Activated CD4-positive, alpha-beta T cell treated with anti-CD3 and anti-CD28 coated beads, Interleukin-2, Interleukin-6, amounts not matched to agents 100 ng/mL and 50 ng/mL, durations not matched to agents 16 hours and 8 hours (primary cell): ENCODE results near the gene DMRT3.

ENCODE experiments used
- DNase-seq: peaks from one replicate; pipeline ENCODE4 v3.0.0-alpha.2; 2020

The DMRT3 gene

GRCh38 chr9:1005043-1005667 is 28.7 kb downstream of the DMRT3 start:
- peak; percentile 55 for DNase-seq

GRCh38 chr9:1007312-1007711 is 30.9 kb downstream of the DMRT3 start:
- no peak for DNase-seq

- DNase-seq: no peak
Measured at GRCh38 chr9:1008216-1008615, 31.8 kb downstream of the DMRT3 start.

GRCh38 chr9:1009101-1009707 is 32.7 kb downstream of the DMRT3 start:
- DNase-seq: peak; percentile 87

GRCh38 chr9:1013021-1013420 is 36.6 kb downstream of the DMRT3 start:
- DNase-seq: no peak

- no peak for DNase-seq
Measured at GRCh38 chr9:1014225-1014624, 37.8 kb downstream of the DMRT3 start.

GRCh38 chr9:1014640-1015039 is 38.2 kb downstream of the DMRT3 start:
- DNase-seq: no peak

- DNase-seq: peak; percentile 18
Measured at GRCh38 chr9:1018121-1018520, 41.7 kb downstream of the DMRT3 start.

- DNase-seq: no peak
Measured at GRCh38 chr9:1024112-1024511, 47.7 kb downstream of the DMRT3 start.

- no peak for DNase-seq
Measured at GRCh38 chr9:1025131-1025530, 48.7 kb downstream of the DMRT3 start.

- DNase-seq: no peak
Measured at GRCh38 chr9:1026219-1026618, 49.8 kb downstream of the DMRT3 start.

- no peak for DNase-seq
Measured at GRCh38 chr9:1028501-1029190, 52.2 kb downstream of the DMRT3 start.

GRCh38 chr9:1031951-1032601 is 55.6 kb downstream of the DMRT3 start:
- no peak for DNase-seq

GRCh38 chr9:1034271-1034670 is 57.8 kb downstream of the DMRT3 start:
- no peak for DNase-seq

- DNase-seq: no peak
Measured at GRCh38 chr9:1039589-1039988, 63.1 kb downstream of the DMRT3 start.
